HepG2 (cell line): ENCODE results near the gene PPP2R2D. TPM values are rescaled to one million over a fixed set of nuclear protein-coding genes. Genes with fewer than 3 reads are reported as not detected.

Source experiments
- ATAC-seq: fragments of 200-7000 bp; cut with Tn5 transposase; 3 replicates; pipeline ENCODE4 v1.9.1; 2020; ENCODE audit warnings: mild to moderate bottlenecking, moderate library complexity
- BruUV-seq: library from RNA; stranded (reverse); fragments of 400-500 nt; replicated peaks from 2 replicates; lab custom pipeline; 2021; lab: Mats Ljungman, UMichigan
- CTCF ChIA-PET: fragments of 300-600 bp; formaldehyde crosslinking; extraction: SDS; loops from one replicate; lab custom pipeline; 2021; ENCODE audit warnings: low total read pairs, inconsistent platforms, low intra/inter-chr PET ratio; lab: Yijun Ruan, JAX
- POLR2A ChIA-PET: fragments of 350-600 bp; sonication (Branson Sonifier 250); formaldehyde crosslinking; loops from one replicate; lab custom pipeline; 2020; ENCODE audit warnings: antibody characterized with exemption, inconsistent platforms; lab: Yijun Ruan, JAX
- DNase-seq: peaks from one replicate; pipeline ENCODE4 v3.0.0-alpha.2; 2015; ENCODE audit warnings: low spot score
- FAIRE-seq: peaks from 3 replicates; lab custom pipeline; 2011; peaks lifted over from hg19 to GRCh38; lab: Jason Lieb, UNC
- H2AFZ ChIP-seq: one replicate; pipeline ENCODE4 v1.6.1; 2011; ENCODE audit warnings: low read length, inconsistent platforms
- H3K27ac ChIP-seq: fragments of 300-600 bp; 3 replicates; pipeline ENCODE4 v1.8.0; 2011; ENCODE audit warnings: mixed run types, mild to moderate bottlenecking, mixed read lengths, low read length, inconsistent platforms; ENCODE audit not compliant: insufficient read depth; ENCODE audit errors: extremely low read length
- H3K27me3 ChIP-seq, 2 experiments: fragments of 200-600 bp in 1 of 2; 2 replicates in 1 of 2; 3 replicates in 1 of 2; pipeline versions ENCODE4 v1.6.0 to v1.8.0; 2011; ENCODE audit warnings: low read length in 2 of 2, mild to moderate bottlenecking in 2 of 2, moderate library complexity in 2 of 2, inconsistent platforms in 1 of 2; ENCODE audit not compliant: insufficient read depth in 2 of 2, control insufficient read depth in 1 of 2
- H3K36me3 ChIP-seq, 2 experiments: fragments of 200-600 bp in 1 of 2; replicated peaks in 1 of 2; 2 replicates in 1 of 2; 3 replicates in 1 of 2; pipeline versions ENCODE4 v1.5.1 to v1.8.0; 2011; ENCODE audit warnings: low read length in 2 of 2, inconsistent platforms in 1 of 2; ENCODE audit not compliant: insufficient read depth in 2 of 2, control insufficient read depth in 1 of 2
- H3K4me1 ChIP-seq: 2 replicates; pipeline ENCODE4 v1.5.1; 2012; ENCODE audit warnings: low read length, inconsistent platforms; ENCODE audit not compliant: insufficient read depth
- H3K4me2 ChIP-seq: 2 replicates; pipeline ENCODE4 v1.6.0; 2011; ENCODE audit warnings: low read depth, low read length, inconsistent platforms
- H3K4me3 ChIP-seq, 3 experiments: fragments of 200-600 bp in 1 of 3; sonication (generic), shearing (Covaris generic) in 1 of 3; replicated peaks in 1 of 3; 2 replicates each; pipeline ENCODE4 v1.5.1; 2011 to 2016; ENCODE audit warnings: low read length in 3 of 3, inconsistent platforms in 2 of 3, low read depth in 2 of 3, mild to moderate bottlenecking in 2 of 3, control low read depth in 1 of 3, mixed read lengths in 1 of 3; ENCODE audit not compliant: insufficient read depth in 1 of 3
- H3K79me2 ChIP-seq: one replicate; pipeline ENCODE4 v1.6.1; 2011; ENCODE audit warnings: low read length, inconsistent platforms; ENCODE audit not compliant: insufficient read depth
- H3K9ac ChIP-seq: 2 replicates; pipeline ENCODE4 v1.6.0; 2011; ENCODE audit warnings: mild to moderate bottlenecking, low read depth, low read length, inconsistent platforms; ENCODE audit not compliant: insufficient read depth
- H3K9me3 ChIP-seq: 2 replicates; pipeline ENCODE4 v1.5.1; 2012; ENCODE audit warnings: mild to moderate bottlenecking, low read length
- H4K20me1 ChIP-seq: 2 replicates; pipeline ENCODE4 v1.6.0; 2011; ENCODE audit warnings: inconsistent platforms, mild to moderate bottlenecking, low read length, moderate library complexity; ENCODE audit not compliant: insufficient read depth
- ESRRA ChIP-seq: sonication (generic); formaldehyde crosslinking; IDR thresholded peaks from 2 replicates; pipeline ENCODE4 v1.5.1; 2020; ENCODE audit warnings: mild to moderate bottlenecking, low read depth, missing genetic modification reagents
- KAT2B ChIP-seq: fragments of 150-350 bp; IDR thresholded peaks from 2 replicates; pipeline ENCODE4 v1.6.1; 2014; ENCODE audit warnings: low read depth, low read length, borderline replicate concordance
- KDM1A ChIP-seq: IDR thresholded peaks from 2 replicates; pipeline ENCODE4 v1.6.1; 2016; ENCODE audit warnings: missing compliant biosample characterization
- KDM3A ChIP-seq: IDR thresholded peaks from 2 replicates; pipeline ENCODE4 v1.6.1; 2018; ENCODE audit warnings: low read depth, missing compliant biosample characterization
- KLF11 ChIP-seq: IDR thresholded peaks from 2 replicates; pipeline ENCODE4 v1.6.1; 2016; ENCODE audit warnings: missing compliant biosample characterization
- NFKB2 ChIP-seq: sonication (generic); formaldehyde crosslinking; IDR thresholded peaks from 2 replicates; pipeline ENCODE4 v1.4.0; 2020; ENCODE audit warnings: missing genetic modification reagents, borderline replicate concordance
- SNAPC2 ChIP-seq: sonication (generic); formaldehyde crosslinking; IDR thresholded peaks from 2 replicates; pipeline ENCODE4 v1.8.1; 2022; ENCODE audit warnings: mild to moderate bottlenecking, missing genetic modification reagents
- SP2 ChIP-seq: sonication (generic); formaldehyde crosslinking; IDR thresholded peaks from 2 replicates; pipeline ENCODE4 v1.5.1; 2020; ENCODE audit warnings: mild to moderate bottlenecking, missing genetic modification reagents
- THAP11 ChIP-seq: IDR thresholded peaks from 2 replicates; pipeline ENCODE4 v1.6.1; 2016; ENCODE audit warnings: missing biosample characterization, missing genetic modification reagents
- THYN1 ChIP-seq: sonication (generic); formaldehyde crosslinking; IDR thresholded peaks from 2 replicates; pipeline ENCODE4 v1.8.1; 2023; ENCODE audit warnings: low read depth, mild to moderate bottlenecking, moderate library complexity, missing genetic modification reagents, borderline replicate concordance
- ZBTB21 ChIP-seq: sonication (generic); formaldehyde crosslinking; IDR thresholded peaks from 2 replicates; pipeline ENCODE4 v1.4.0; 2020; ENCODE audit warnings: missing genetic modification reagents
- ZFP62 ChIP-seq: sonication (generic); formaldehyde crosslinking; IDR thresholded peaks from 2 replicates; pipeline ENCODE4 v1.4.0; 2020; ENCODE audit warnings: missing genetic modification reagents
- ZFP82 ChIP-seq: sonication (generic); formaldehyde crosslinking; IDR thresholded peaks from 2 replicates; pipeline ENCODE4 v1.5.1; 2020; ENCODE audit warnings: mild to moderate bottlenecking, missing genetic modification reagents, borderline replicate concordance
- ZNF446 ChIP-seq: sonication (generic); formaldehyde crosslinking; IDR thresholded peaks from 2 replicates; pipeline ENCODE4 v1.5.0; 2020; ENCODE audit warnings: mild to moderate bottlenecking, missing genetic modification reagents
- ZNF563 ChIP-seq: sonication (generic); formaldehyde crosslinking; IDR thresholded peaks from 2 replicates; pipeline ENCODE4 v1.8.0; 2022; ENCODE audit warnings: mild to moderate bottlenecking, moderate library complexity, missing genetic modification reagents
- ZSCAN25 ChIP-seq: sonication (generic); formaldehyde crosslinking; IDR thresholded peaks from 2 replicates; pipeline ENCODE4 v1.8.0; 2022; ENCODE audit warnings: mild to moderate bottlenecking, missing genetic modification reagents
- WGBS: methylation state at CpG from one replicate; pipeline ENCODE4 v1.1.6; 2017; ENCODE audit warnings: low lambda C conversion rate; 5-methylcytosine and 5-hydroxymethylcytosine counted together
- in situ Hi-C: cut with HindIII; loops from 2 replicates; pipeline ENCODE4 v1.10.0; 2017; ENCODE audit warnings: low pct_unique_long_range_greater_than_20kb; ENCODE audit not compliant: extremely low pct_ligation_motif_present
- intact Hi-C: fragments of 100-400 bp; cut with micrococcal nuclease; formaldehyde crosslinking; loops from one replicate; pipeline ENCODE4 v1.10.0; 2022; ENCODE audit not compliant: unreplicated experiment
- polyA plus RNA-seq, 8 experiments: library from polyadenylated mRNA; depleted of rRNA in 3 of 8; stranded (reverse) in 7 of 8; unstranded in 1 of 8; fragments of >200 nt; fragmentation: Illumina TruSeq in 4 of 8; extraction: Trizol in 4 of 8; gene quantifications; 2 replicates each; pipeline versions ENCODE4 v1.2.1 to v1.2.3, GENCODE V29; 2011 to 2016; ENCODE audit warnings: low read depth in 4 of 8, missing spikeins in 1 of 8, mixed read lengths in 1 of 8; ENCODE audit not compliant: insufficient read depth in 1 of 8
- total RNA-seq, 5 experiments: library from RNA; depleted of rRNA; stranded (reverse); fragments of >200 nt; fragmentation: Illumina TruSeq; extraction: Trizol; gene quantifications; 2 replicates each; pipeline ENCODE4 v1.2.3, GENCODE V29; 2016; ENCODE audit warnings: low read depth in 1 of 5
- TF ChIP-seq, protein P1 (sequence below): IDR thresholded peaks from 2 replicates; pipeline ENCODE4 v1.6.1; 2016
- TF ChIP-seq, protein P2 (sequence below): sonication (generic); formaldehyde crosslinking; IDR thresholded peaks from 2 replicates; pipeline ENCODE4 v1.5.1; 2020; ENCODE audit warnings: mild to moderate bottlenecking, missing genetic modification reagents, moderate library complexity

PPP2R2D gene
- total and polyA plus RNA-seq, 2 of the 13 experiments (the other 11 are each of a cell fraction or from before 2014, with no cell fraction given): 32.7 to 33.2 TPM

DNA sequence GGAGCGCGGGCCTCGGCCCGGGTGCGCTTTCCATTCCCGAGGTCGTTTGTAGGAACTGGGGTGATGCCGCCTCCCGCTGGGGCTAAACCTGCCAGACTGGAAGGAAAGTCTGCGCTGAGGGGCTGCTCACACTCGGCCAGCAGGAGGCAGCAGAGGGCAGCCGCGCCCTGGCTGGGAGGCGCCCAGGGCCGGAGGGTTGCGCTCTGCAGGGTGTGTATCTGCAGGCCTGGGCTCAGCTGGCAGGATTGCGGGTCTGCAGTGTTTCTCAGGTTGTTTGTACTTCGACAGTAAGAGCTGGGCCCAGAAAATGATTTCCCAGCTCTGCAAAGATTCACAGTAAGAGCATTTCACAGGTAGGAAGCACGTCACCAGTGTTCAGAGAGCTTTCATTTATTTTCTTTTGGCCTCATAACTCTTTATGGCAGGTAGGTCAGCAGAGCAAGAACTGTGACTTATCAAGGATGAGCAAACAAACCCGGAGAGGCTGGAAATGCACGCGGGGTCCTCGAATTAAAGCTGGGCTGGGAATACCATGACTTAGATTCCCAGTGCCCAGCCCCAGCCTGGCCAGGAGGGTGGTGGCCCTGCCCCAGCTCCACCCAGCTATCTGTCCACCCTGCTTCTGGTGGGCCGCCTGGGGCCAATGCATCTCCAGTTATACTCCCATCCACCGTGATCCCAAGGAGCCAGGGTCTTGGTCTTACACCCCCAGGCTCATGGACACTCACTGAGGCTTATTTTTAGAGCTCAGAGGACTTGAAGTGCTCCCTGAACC lies 15.2 kb upstream of the PPP2R2D start:
- Histone ChIP-seq H3K9me3 (peaks cover 11% of the 10 kb centered on the region; the same call in 1 of the 2 replicates), H3K4me2 (peak overlapping the region; percentile 46; the same call in 1 of the 2 replicates), H3K9ac (no peak overlapping the region), H3K4me3 (no peak overlapping the region; a peak in 1 of 6 replicates), H3K27me3 (peaks cover 0 to 2% of the 10 kb centered on the region in 2 experiments; a peak in 1 of 5 replicates), H4K20me1 (no peaks in the 10 kb centered on the region), H3K27ac (no peak overlapping the region), H3K79me2 (no peaks in the 10 kb centered on the region), H2AFZ (no peak overlapping the region), H3K4me1 (peaks cover 22% of the 10 kb centered on the region), H3K36me3 (no peaks in the 10 kb centered on the region)
- BruUV-seq: no TSS peak
- CTCF ChIA-PET: interaction anchor here (1.4 to 1.7 kb wide), 2 partner anchors 58 to 137 kb away, joined by 8 to 16 read pairs; no protein-coding TSS in a partner anchor
- intact Hi-C loops (loop anchor here (1.0 kb wide), 2 partner anchors 58 to 138 kb away; no protein-coding TSS in a partner anchor), in situ Hi-C loops (loop anchor here (25.0 kb wide), 1 partner anchor 1698 kb away; no protein-coding TSS in a partner anchor)
- WGBS: 12% methylated on average over 8 of the region's 25 CpGs
- peak; percentile 53 for DNase-seq
- no peak for FAIRE-seq
- peak; percentile 98 for ATAC-seq
- POLR2A ChIA-PET: no interaction called here
- TF ChIP-seq ZNF563 (CRISPR knock-in tag) (no peak), NFKB2 (peak; percentile 66; the same call in 1 of the 2 replicates), KDM1A (CRISPR knock-in tag) (no peak), KAT2B (no peak), ZFP82 (CRISPR knock-in tag) (no peak), ESRRA (CRISPR knock-in tag) (no peak), THYN1 (CRISPR knock-in tag) (no peak), ZFP62 (no peak), SP2 (CRISPR knock-in tag) (no peak), ZBTB21 (no peak), KLF11 (CRISPR knock-in tag) (no peak), THAP11 (peak; percentile 54; the same call in 1 of the 2 replicates), KDM3A (peak; percentile 47; the same call in 1 of the 2 replicates), ZNF446 (CRISPR knock-in tag) (no peak), ZSCAN25 (CRISPR knock-in tag) (peak; percentile 37; the same call in 1 of the 2 replicates), SNAPC2 (CRISPR knock-in tag) (no peak)
- TF ChIP-seq, protein P1, sequence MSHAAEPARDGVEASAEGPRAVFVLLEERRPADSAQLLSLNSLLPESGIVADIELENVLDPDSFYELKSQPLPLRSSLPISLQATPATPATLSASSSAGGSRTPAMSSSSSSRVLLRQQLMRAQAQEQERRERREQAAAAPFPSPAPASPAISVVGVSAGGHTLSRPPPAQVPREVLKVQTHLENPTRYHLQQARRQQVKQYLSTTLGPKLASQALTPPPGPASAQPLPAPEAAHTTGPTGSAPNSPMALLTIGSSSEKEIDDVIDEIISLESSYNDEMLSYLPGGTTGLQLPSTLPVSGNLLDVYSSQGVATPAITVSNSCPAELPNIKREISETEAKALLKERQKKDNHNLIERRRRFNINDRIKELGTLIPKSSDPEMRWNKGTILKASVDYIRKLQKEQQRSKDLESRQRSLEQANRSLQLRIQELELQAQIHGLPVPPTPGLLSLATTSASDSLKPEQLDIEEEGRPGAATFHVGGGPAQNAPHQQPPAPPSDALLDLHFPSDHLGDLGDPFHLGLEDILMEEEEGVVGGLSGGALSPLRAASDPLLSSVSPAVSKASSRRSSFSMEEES (CRISPR knock-in tag): no peak
- TF ChIP-seq, protein P2, sequence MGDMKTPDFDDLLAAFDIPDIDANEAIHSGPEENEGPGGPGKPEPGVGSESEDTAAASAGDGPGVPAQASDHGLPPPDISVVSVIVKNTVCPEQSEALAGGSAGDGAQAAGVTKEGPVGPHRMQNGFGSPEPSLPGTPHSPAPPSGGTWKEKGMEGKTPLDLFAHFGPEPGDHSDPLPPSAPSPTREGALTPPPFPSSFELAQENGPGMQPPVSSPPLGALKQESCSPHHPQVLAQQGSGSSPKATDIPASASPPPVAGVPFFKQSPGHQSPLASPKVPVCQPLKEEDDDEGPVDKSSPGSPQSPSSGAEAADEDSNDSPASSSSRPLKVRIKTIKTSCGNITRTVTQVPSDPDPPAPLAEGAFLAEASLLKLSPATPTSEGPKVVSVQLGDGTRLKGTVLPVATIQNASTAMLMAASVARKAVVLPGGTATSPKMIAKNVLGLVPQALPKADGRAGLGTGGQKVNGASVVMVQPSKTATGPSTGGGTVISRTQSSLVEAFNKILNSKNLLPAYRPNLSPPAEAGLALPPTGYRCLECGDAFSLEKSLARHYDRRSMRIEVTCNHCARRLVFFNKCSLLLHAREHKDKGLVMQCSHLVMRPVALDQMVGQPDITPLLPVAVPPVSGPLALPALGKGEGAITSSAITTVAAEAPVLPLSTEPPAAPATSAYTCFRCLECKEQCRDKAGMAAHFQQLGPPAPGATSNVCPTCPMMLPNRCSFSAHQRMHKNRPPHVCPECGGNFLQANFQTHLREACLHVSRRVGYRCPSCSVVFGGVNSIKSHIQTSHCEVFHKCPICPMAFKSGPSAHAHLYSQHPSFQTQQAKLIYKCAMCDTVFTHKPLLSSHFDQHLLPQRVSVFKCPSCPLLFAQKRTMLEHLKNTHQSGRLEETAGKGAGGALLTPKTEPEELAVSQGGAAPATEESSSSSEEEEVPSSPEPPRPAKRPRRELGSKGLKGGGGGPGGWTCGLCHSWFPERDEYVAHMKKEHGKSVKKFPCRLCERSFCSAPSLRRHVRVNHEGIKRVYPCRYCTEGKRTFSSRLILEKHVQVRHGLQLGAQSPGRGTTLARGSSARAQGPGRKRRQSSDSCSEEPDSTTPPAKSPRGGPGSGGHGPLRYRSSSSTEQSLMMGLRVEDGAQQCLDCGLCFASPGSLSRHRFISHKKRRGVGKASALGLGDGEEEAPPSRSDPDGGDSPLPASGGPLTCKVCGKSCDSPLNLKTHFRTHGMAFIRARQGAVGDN (CRISPR knock-in tag): peak; percentile 64
